Skeletal muscle tissue (tissue), 4 donors: ENCODE data around the gene GCA. TPM values are rescaled to one million over a fixed set of nuclear protein-coding genes. Genes with fewer than 3 reads are reported as not detected.

Experiments used
- H3K27ac ChIP-seq: one replicate; pipeline ENCODE4 v1.7.0; 2013; ENCODE audit warnings: mild to moderate bottlenecking, low read depth, low read length, inconsistent platforms
- H3K27me3 ChIP-seq, 3 donors: one replicate each; pipeline ENCODE4 v1.7.0; 2013; ENCODE audit warnings: low read length in 3 of 3; ENCODE audit not compliant: control insufficient read depth in 3 of 3, insufficient read depth in 3 of 3
- H3K36me3 ChIP-seq, 3 donors: one replicate each; pipeline ENCODE4 v1.7.0; 2013; ENCODE audit warnings: low read length in 3 of 3; ENCODE audit not compliant: control insufficient read depth in 3 of 3, insufficient read depth in 3 of 3
- H3K4me1 ChIP-seq, 3 donors: one replicate each; pipeline ENCODE4 v1.7.0; 2013; ENCODE audit warnings: low read length in 3 of 3, mild to moderate bottlenecking in 3 of 3; ENCODE audit not compliant: control insufficient read depth in 3 of 3, insufficient read depth in 3 of 3
- H3K4me3 ChIP-seq, 3 donors: one replicate each; pipeline ENCODE4 v1.7.0; 2013; ENCODE audit warnings: low read length in 3 of 3
- H3K9ac ChIP-seq, 3 donors: one replicate each; pipeline ENCODE4 v1.7.0; 2013; ENCODE audit warnings: low read length in 3 of 3, mild to moderate bottlenecking in 3 of 3, moderate library complexity in 2 of 3, low read depth in 1 of 3
- H3K9me3 ChIP-seq, 3 donors: one replicate each; pipeline ENCODE4 v1.7.0; 2013; ENCODE audit warnings: low read length in 3 of 3; ENCODE audit not compliant: control insufficient read depth in 3 of 3
- total RNA-seq: library from RNA; depleted of rRNA; stranded (reverse); fragments of >200 nt; gene quantifications from one replicate; pipeline ENCODE4 v1.2.3, GENCODE V29; 2014
- donor health status: Osteomylitis.

The GCA gene
- total RNA-seq, 1 donor from 2014 or later = 20.4 TPM

- no peak overlapping the region for H3K4me3 ChIP-seq
- H3K27me3 ChIP-seq = no peaks in the 10 kb centered on the region
- H3K27ac ChIP-seq = no peak overlapping the region
- H3K4me1 ChIP-seq = no peaks in the 10 kb centered on the region
- no peaks in the 10 kb centered on the region for H3K9me3 ChIP-seq
- H3K36me3 ChIP-seq = no peaks in the 10 kb centered on the region
- H3K9ac ChIP-seq = no peak overlapping the region
These were observed 56.4 kb downstream of the GCA start for GRCh38 chr2:162400336-162400735.

- Histone ChIP-seq H3K36me3 (no peaks in the 10 kb centered on the region), H3K4me3 (no peak overlapping the region), H3K9me3 (no peaks in the 10 kb centered on the region), H3K27ac (no peak overlapping the region), H3K4me1 (no peaks in the 10 kb centered on the region), H3K9ac (no peak overlapping the region), H3K27me3 (no peaks in the 10 kb centered on the region)
These were observed 57.9 kb downstream of the GCA start for GRCh38 chr2:162401871-162402270.

DNA sequence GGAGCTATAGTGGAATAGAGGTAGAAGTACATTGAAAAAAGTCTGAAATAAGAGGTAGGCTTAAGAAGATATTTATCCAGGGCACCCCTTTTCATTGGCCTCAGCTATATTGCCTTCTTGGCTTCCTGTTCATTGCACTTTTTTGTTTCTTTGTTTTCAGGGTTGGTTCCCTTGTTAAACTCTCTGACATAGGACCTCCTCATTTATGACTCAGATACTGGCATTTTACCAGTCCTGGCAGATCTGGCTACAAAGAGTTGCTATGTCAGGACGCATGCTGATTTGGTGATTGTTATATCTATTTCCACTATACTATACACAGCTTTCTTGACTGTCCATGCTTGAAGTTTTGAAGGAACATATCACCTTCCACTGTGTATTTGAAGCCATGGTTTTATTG lies 60.0 kb downstream of the GCA start:
- no peaks in the 10 kb centered on the region for H3K36me3 ChIP-seq
- H3K9ac ChIP-seq = no peak overlapping the region
- no peak overlapping the region for H3K27ac ChIP-seq
- no peaks in the 10 kb centered on the region for H3K9me3 ChIP-seq
- H3K27me3 ChIP-seq = no peaks in the 10 kb centered on the region
- H3K4me3 ChIP-seq = no peak overlapping the region
- H3K4me1 ChIP-seq = no peaks in the 10 kb centered on the region

Other genes starting within 250 kb of the GCA start
- gene GCG, start 191.9 kb upstream of the GCA start, total RNA-seq = 5.2 TPM
- gene FAP, start 100.7 kb upstream of the GCA start, total RNA-seq = 70.5 TPM
- gene IFIH1, start 25.4 kb upstream of the GCA start, total RNA-seq = 2.1 TPM